Retinal pigment epithelial cell (primary cell): Measurements from ENCODE around the gene SYT17.

Experiments
- DNase-seq: peaks from one replicate; pipeline ENCODE4 v3.0.0-alpha.2; 2010; ENCODE audit warnings: low read depth
- H3K4me3 ChIP-seq: 2 replicates; pipeline ENCODE4 v1.5.1; 2011; ENCODE audit warnings: mild to moderate bottlenecking, low read length, control low read depth, moderate library complexity
- CTCF ChIP-seq: conservative IDR thresholded peaks from 2 replicates; pipeline ENCODE4 v1.5.1; 2011; ENCODE audit warnings: low read depth, low read length, control low read depth, inconsistent platforms

SYT17 gene

GRCh38 chr16:19315889-19316433 is 147.9 kb downstream of the SYT17 start:
- no peak overlapping the region for H3K4me3 ChIP-seq
- no peak for DNase-seq
- no peak for TF ChIP-seq CTCF

GRCh38 chr16:19316846-19317245 is 148.8 kb downstream of the SYT17 start:
- no peak overlapping the region for H3K4me3 ChIP-seq
- TF ChIP-seq CTCF = no peak
- DNase-seq = no peak
